HG03139 (cell line): Measurements from ENCODE around the gene ALKBH7.

Experiments used
- ATAC-seq: cut with Tn5 transposase; IDR thresholded peaks from one replicate; pipeline ENCODE4 v1.9.1; 2021; ENCODE audit not compliant: unreplicated experiment

The ALKBH7 gene

GRCh38 chr19:6424195-6424938, 51.8 kb downstream of the ALKBH7 start, which contains the start of gene KHSRP:
Gene KHSRP (minus strand): TSS chr19:6424811. CDS start chr19:6424701, 110 bp downstream.
- no peak for ATAC-seq
